Activated CD4-positive, alpha-beta memory T cell treated with anti-CD3 and anti-CD28 coated beads, Interleukin-2, amount 10 ng/mL, durations not matched to agents 7 days and 5 days (primary cell): ENCODE results near the gene DOCK3. TPM values are rescaled to one million over a fixed set of nuclear protein-coding genes. Genes with fewer than 3 reads are reported as not detected.
"Not testable (repeated sequence)": the region's sequence is repeated elsewhere in the genome, so short reads cannot be mapped to it uniquely, and the experiment has no call there.

Experiments used
- CTCF ChIA-PET: fragments of 350-600 bp; sonication (Branson Sonifier 250); formaldehyde crosslinking; loops from one replicate; lab custom pipeline; 2021; ENCODE audit warnings: antibody characterized with exemption, inconsistent platforms; lab: Charles Lee
- POLR2A ChIA-PET: fragments of 350-600 bp; sonication (Branson Sonifier 250); formaldehyde crosslinking; loops from one replicate; lab custom pipeline; 2021; ENCODE audit warnings: antibody characterized with exemption; lab: Charles Lee
- DNase-seq: peaks from one replicate; pipeline ENCODE4 v3.0.0-alpha.2; 2020
- H3K27ac Mint-ChIP-seq: one replicate; pipeline ENCODE4 v1.8.0; 2021; ENCODE audit warnings: mild to moderate bottlenecking, mixed read lengths
- H3K27me3 Mint-ChIP-seq: one replicate; pipeline ENCODE4 v1.8.0; 2021; ENCODE audit warnings: mixed read lengths
- H3K36me3 Mint-ChIP-seq: one replicate; pipeline ENCODE4 v1.8.0; 2021; ENCODE audit warnings: low read depth, mixed read lengths
- H3K4me1 Mint-ChIP-seq: one replicate; pipeline ENCODE4 v1.8.0; 2021; ENCODE audit warnings: mixed read lengths
- H3K4me3 Mint-ChIP-seq: one replicate; pipeline ENCODE4 v1.8.0; 2021; ENCODE audit warnings: mild to moderate bottlenecking, mixed read lengths
- H3K9me3 Mint-ChIP-seq: one replicate; pipeline ENCODE4 v1.8.0; 2021; ENCODE audit warnings: mixed read lengths
- total RNA-seq, 2 experiments: library from RNA; stranded (reverse); gene quantifications; one replicate each; pipeline ENCODE4 v1.2.3, GENCODE V29; 2021

Gene DOCK3
- total RNA-seq, 2 experiments from 2014 or later: 1.6 to 1.7 TPM

GRCh38 chr3:50786631-50787030 is 111.9 kb downstream of the DOCK3 start:
- Mint-ChIP-seq H3K36me3 (peaks cover 10% of the 10 kb centered on the region), H3K4me3 (no peak overlapping the region), H3K9me3 (peaks cover 19% of the 10 kb centered on the region), H3K27me3 (no peaks in the 10 kb centered on the region), H3K4me1 (no peaks in the 10 kb centered on the region), H3K27ac (no peak overlapping the region)
- ChIA-PET POLR2A (no interaction called here), CTCF (no interaction called here)
- no peak for DNase-seq

- H3K27ac Mint-ChIP-seq, H3K27me3 Mint-ChIP-seq, H3K36me3 Mint-ChIP-seq, CTCF ChIA-PET, POLR2A ChIA-PET, H3K9me3 Mint-ChIP-seq, DNase-seq, H3K4me1 Mint-ChIP-seq, H3K4me3 Mint-ChIP-seq: not testable (repeated sequence)
These were observed 116.2 kb downstream of the DOCK3 start for GRCh38 chr3:50790894-50791293.

- H3K36me3 Mint-ChIP-seq: no peaks in the 10 kb centered on the region
- no peak overlapping the region for H3K4me3 Mint-ChIP-seq
- CTCF ChIA-PET: no interaction called here
These were observed 117.8 kb downstream of the DOCK3 start for GRCh38 chr3:50792568-50792967.

GRCh38 chr3:50803805-50804204 is 129.1 kb downstream of the DOCK3 start:
- Mint-ChIP-seq H3K9me3 (peaks cover 36% of the 10 kb centered on the region), H3K36me3 (peaks cover 13% of the 10 kb centered on the region)
- DNase-seq, H3K27ac Mint-ChIP-seq, H3K27me3 Mint-ChIP-seq, H3K4me1 Mint-ChIP-seq, POLR2A ChIA-PET, CTCF ChIA-PET, H3K4me3 Mint-ChIP-seq: not testable (repeated sequence)

More at GRCh38 chr3:50792568-50792967, 117.8 kb downstream of the DOCK3 start:
- H3K4me1 Mint-ChIP-seq: no peaks in the 10 kb centered on the region
- H3K27me3 Mint-ChIP-seq: no peaks in the 10 kb centered on the region
- no peak overlapping the region for H3K27ac Mint-ChIP-seq
- H3K9me3 Mint-ChIP-seq: peaks cover 3% of the 10 kb centered on the region
- POLR2A ChIA-PET: no interaction called here
- DNase-seq: no peak

GRCh38 chr3:50804376-50804775 is 129.6 kb downstream of the DOCK3 start:
- CTCF ChIA-PET, H3K27me3 Mint-ChIP-seq, H3K27ac Mint-ChIP-seq, H3K4me3 Mint-ChIP-seq, H3K4me1 Mint-ChIP-seq, POLR2A ChIA-PET, DNase-seq: not testable (repeated sequence)
- H3K36me3 Mint-ChIP-seq: peaks cover 11% of the 10 kb centered on the region
- H3K9me3 Mint-ChIP-seq: peaks cover 32% of the 10 kb centered on the region

- CTCF ChIA-PET: no interaction called here
These were observed 130.6 kb downstream of the DOCK3 start for GRCh38 chr3:50805321-50805720.

GRCh38 chr3:50806031-50806430 is 131.3 kb downstream of the DOCK3 start:
- POLR2A ChIA-PET: no interaction called here
- H3K4me1 Mint-ChIP-seq: no peaks in the 10 kb centered on the region
- CTCF ChIA-PET: no interaction called here
- H3K36me3 Mint-ChIP-seq: peaks cover 6% of the 10 kb centered on the region
- DNase-seq: no peak
- no peak overlapping the region for H3K27ac Mint-ChIP-seq
- no peak overlapping the region for H3K4me3 Mint-ChIP-seq
- peaks cover 20% of the 10 kb centered on the region for H3K9me3 Mint-ChIP-seq
- no peaks in the 10 kb centered on the region for H3K27me3 Mint-ChIP-seq

More at GRCh38 chr3:50805321-50805720, 130.6 kb downstream of the DOCK3 start:
- POLR2A ChIA-PET: no interaction called here
- H3K4me3 Mint-ChIP-seq: no peak overlapping the region
- DNase-seq: no peak
- H3K36me3 Mint-ChIP-seq: peaks cover 10% of the 10 kb centered on the region
- H3K27me3 Mint-ChIP-seq: no peaks in the 10 kb centered on the region
- H3K4me1 Mint-ChIP-seq: no peaks in the 10 kb centered on the region
- H3K27ac Mint-ChIP-seq: no peak overlapping the region
- peaks cover 25% of the 10 kb centered on the region for H3K9me3 Mint-ChIP-seq

- Mint-ChIP-seq H3K36me3 (peaks cover 4% of the 10 kb centered on the region), H3K9me3 (peaks cover 12% of the 10 kb centered on the region), H3K27ac (no peak overlapping the region), H3K4me1 (no peaks in the 10 kb centered on the region), H3K4me3 (no peak overlapping the region), H3K27me3 (no peaks in the 10 kb centered on the region)
- DNase-seq: no peak
- ChIA-PET POLR2A (no interaction called here), CTCF (no interaction called here)
These were observed 132.1 kb downstream of the DOCK3 start for GRCh38 chr3:50806806-50807205.

- DNase-seq: no peak
- Mint-ChIP-seq H3K27me3 (no peaks in the 10 kb centered on the region), H3K4me3 (no peak overlapping the region), H3K4me1 (no peaks in the 10 kb centered on the region), H3K36me3 (peaks cover 4% of the 10 kb centered on the region), H3K9me3 (peaks cover 9% of the 10 kb centered on the region), H3K27ac (no peak overlapping the region)
- POLR2A ChIA-PET: no interaction called here
- CTCF ChIA-PET: no interaction called here
These were observed 132.5 kb downstream of the DOCK3 start for GRCh38 chr3:50807266-50807665.

GRCh38 chr3:50811893-50812292 is 137.2 kb downstream of the DOCK3 start:
- H3K4me3 Mint-ChIP-seq: no peak overlapping the region
- no peaks in the 10 kb centered on the region for H3K27me3 Mint-ChIP-seq
- peaks cover 4% of the 10 kb centered on the region for H3K4me1 Mint-ChIP-seq
- H3K27ac Mint-ChIP-seq: no peak overlapping the region
- no peak for DNase-seq
- no peaks in the 10 kb centered on the region for H3K36me3 Mint-ChIP-seq
- no peaks in the 10 kb centered on the region for H3K9me3 Mint-ChIP-seq
- ChIA-PET CTCF (no interaction called here), POLR2A (no interaction called here)

GRCh38 chr3:50815844-50816243 is 141.1 kb downstream of the DOCK3 start:
- peaks cover 4% of the 10 kb centered on the region for H3K4me1 Mint-ChIP-seq
- H3K4me3 Mint-ChIP-seq: no peak overlapping the region
- no peak overlapping the region for H3K27ac Mint-ChIP-seq
- POLR2A ChIA-PET: no interaction called here
- DNase-seq: no peak
- CTCF ChIA-PET: interaction anchor here (0.6 to 0.7 kb wide), 2 partner anchors 101 to 619 kb away, joined by 3 read pairs; no protein-coding TSS in a partner anchor
- H3K27me3 Mint-ChIP-seq: no peaks in the 10 kb centered on the region
- no peaks in the 10 kb centered on the region for H3K36me3 Mint-ChIP-seq
- no peaks in the 10 kb centered on the region for H3K9me3 Mint-ChIP-seq

- H3K36me3 Mint-ChIP-seq: no peaks in the 10 kb centered on the region
- H3K27me3 Mint-ChIP-seq: no peaks in the 10 kb centered on the region
- H3K27ac Mint-ChIP-seq: no peak overlapping the region
- ChIA-PET POLR2A (no interaction called here), CTCF (no interaction called here)
- peaks cover 4% of the 10 kb centered on the region for H3K4me1 Mint-ChIP-seq
- H3K9me3 Mint-ChIP-seq: no peaks in the 10 kb centered on the region
- H3K4me3 Mint-ChIP-seq: no peak overlapping the region
- DNase-seq: no peak
These were observed 142.2 kb downstream of the DOCK3 start for GRCh38 chr3:50816894-50817293.

- ChIA-PET CTCF (interaction anchor here (0.5 kb wide), 1 partner anchor 1496 kb away, joined by 3 read pairs; no protein-coding TSS in a partner anchor), POLR2A (no interaction called here)
- H3K4me1 Mint-ChIP-seq: peaks cover 4% of the 10 kb centered on the region
- no peaks in the 10 kb centered on the region for H3K36me3 Mint-ChIP-seq
- no peak for DNase-seq
- H3K9me3 Mint-ChIP-seq: no peaks in the 10 kb centered on the region
- H3K27ac Mint-ChIP-seq: no peak overlapping the region
- no peak overlapping the region for H3K4me3 Mint-ChIP-seq
- no peaks in the 10 kb centered on the region for H3K27me3 Mint-ChIP-seq
These were observed 143.2 kb downstream of the DOCK3 start for GRCh38 chr3:50817756-50818529.

- Mint-ChIP-seq H3K4me1 (peaks cover 4% of the 10 kb centered on the region), H3K36me3 (no peaks in the 10 kb centered on the region), H3K4me3 (no peak overlapping the region), H3K27ac (no peak overlapping the region), H3K27me3 (no peaks in the 10 kb centered on the region), H3K9me3 (no peaks in the 10 kb centered on the region)
- ChIA-PET POLR2A (no interaction called here), CTCF (no interaction called here)
- no peak for DNase-seq
These were observed 145.2 kb downstream of the DOCK3 start for GRCh38 chr3:50819882-50820281.
